ENCODE results near the gene ZNF304. TPM values are rescaled to one million over a fixed set of nuclear protein-coding genes. Genes with fewer than 3 reads are reported as not detected.

The ZNF304 gene
- total and polyA plus RNA-seq, 2 experiments from 2014 or later: 3.5 to 12.4 TPM

GRCh38 chr19:57310792-57311191, 40.3 kb upstream of the ZNF304 start:
- H3K79me2 ChIP-seq (replicated peaks; ENCODE audit: insufficient read depth): no peaks in the 10 kb centered on the region
- H3K27ac ChIP-seq (ENCODE audit: low read depth): no peak overlapping the region
- Mint-ChIP-seq H3K9me3 (no peaks in the 10 kb centered on the region), H3K36me3 (ENCODE audit: low read depth) (no peaks in the 10 kb centered on the region), H3K27ac (no peak overlapping the region), H3K4me3 (no peak overlapping the region), H3K4me1 (no peaks in the 10 kb centered on the region), H3K27me3 (ENCODE audit: insufficient read depth, low read depth, poor library complexity) (peaks cover 6% of the 10 kb centered on the region)
- TF ChIP-seq ZNF462 (CRISPR knock-in tag; IDR thresholded peaks at IDR 0.05): no peak
- TF ChIP-seq REST (IDR thresholded peaks at IDR 0.05; ENCODE audit: unreplicated experiment): no peak
- TF ChIP-seq POLR2AphosphoS5 (IDR thresholded peaks at IDR 0.05; ENCODE audit: low read depth): no peak
- TF ChIP-seq EZH2phosphoT487 (IDR thresholded peaks at IDR 0.05; ENCODE audit: unreplicated experiment): no peak
- TF ChIP-seq ZNF114 (CRISPR knock-in tag; IDR thresholded peaks at IDR 0.05): no peak
- TF ChIP-seq ETS1 (IDR thresholded peaks at IDR 0.05): no peak
- TF ChIP-seq CREB1 (CRISPR knock-in tag; IDR thresholded peaks at IDR 0.05; ENCODE audit: low read depth): no peak
- TF ChIP-seq JUNB (IDR thresholded peaks at IDR 0.05; ENCODE audit: unreplicated experiment): no peak
- TF ChIP-seq NANOG (IDR thresholded peaks at IDR 0.05; ENCODE audit: borderline replicate concordance): no peak
- TF ChIP-seq CTCF (conservative IDR thresholded peaks at IDR 0.05; ENCODE audit: low read depth in 2 of 2): no peak
- no peak for TF ChIP-seq ZNF331 (CRISPR knock-in tag; IDR thresholded peaks at IDR 0.05; ENCODE audit: low read depth)
- TF ChIP-seq EZH2 (IDR thresholded peaks at IDR 0.05; ENCODE audit: low read depth, unreplicated experiment): no peak
- TF ChIP-seq STAT1 (IDR thresholded peaks at IDR 0.05; ENCODE audit: unreplicated experiment): no peak
- H3K27me3 ChIP-seq (ENCODE audit: insufficient read depth): peaks cover 20% of the 10 kb centered on the region
- H3K9me2 ChIP-seq (ENCODE audit: insufficient read depth): no peaks in the 10 kb centered on the region
- no peaks in the 10 kb centered on the region for H4K20me1 ChIP-seq (replicated peaks; ENCODE audit: insufficient read depth)
- no peak overlapping the region for H3K4me2 ChIP-seq
- no peaks in the 10 kb centered on the region for H3F3A ChIP-seq (replicated peaks; ENCODE audit: low read depth)
- no peak overlapping the region for H3K4me3 ChIP-seq
- no peaks in the 10 kb centered on the region for H3K4me1 ChIP-seq (ENCODE audit: insufficient read depth)
- H2AFZ ChIP-seq: no peak overlapping the region
- H3K36me3 ChIP-seq (ENCODE audit: insufficient read depth): no peaks in the 10 kb centered on the region
- DNase-seq (ENCODE audit: low spot score) (no peak), ATAC-seq (no peak)

Data from GM23338 (cell line).